Ammon's horn (tissue), 1 donor: ENCODE results near the gene CDK16.

Source experiments
- DNase-seq: peaks from one replicate; pipeline ENCODE4 v3.0.0-alpha.2; 2016; ENCODE audit warnings: low spot score

Gene CDK16

DNA sequence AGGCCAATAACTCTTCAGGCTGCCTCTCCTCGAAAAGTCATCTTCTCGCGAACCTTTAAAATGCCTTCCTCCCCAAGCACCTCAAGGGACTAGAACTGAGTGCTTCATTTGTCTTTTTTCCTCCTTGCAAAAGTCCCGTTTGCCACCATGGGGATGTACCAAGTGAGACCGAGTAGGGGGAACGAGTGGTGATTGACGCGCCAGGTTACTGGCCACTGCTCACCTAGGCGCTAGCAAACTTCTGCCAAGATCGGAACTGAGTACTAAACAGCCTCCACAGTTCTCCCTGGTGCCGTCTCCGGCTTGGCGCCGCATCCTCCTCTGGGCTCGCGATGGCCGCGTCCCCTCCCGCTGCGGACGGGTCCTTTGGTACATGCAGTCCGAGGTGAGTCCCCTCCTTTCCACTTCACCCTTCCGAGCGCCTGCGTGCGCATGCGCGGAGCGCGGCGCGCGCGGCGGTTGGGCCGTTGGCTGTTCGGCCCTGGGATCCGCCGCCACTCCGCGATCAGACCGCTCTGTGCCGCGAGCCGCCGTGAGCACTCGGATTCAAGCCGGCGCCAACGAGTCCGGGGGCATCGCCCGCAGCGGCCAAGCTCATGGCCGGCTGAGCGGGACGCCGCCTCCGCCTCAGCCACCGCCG, at the start of gene CDK16:
Gene CDK16, plus strand, starts transcription at position 402 of the 640 bp plus-strand sequence. CDS start 4,877 bp downstream, outside the sequence.
- peak; percentile 65 for DNase-seq

DNA sequence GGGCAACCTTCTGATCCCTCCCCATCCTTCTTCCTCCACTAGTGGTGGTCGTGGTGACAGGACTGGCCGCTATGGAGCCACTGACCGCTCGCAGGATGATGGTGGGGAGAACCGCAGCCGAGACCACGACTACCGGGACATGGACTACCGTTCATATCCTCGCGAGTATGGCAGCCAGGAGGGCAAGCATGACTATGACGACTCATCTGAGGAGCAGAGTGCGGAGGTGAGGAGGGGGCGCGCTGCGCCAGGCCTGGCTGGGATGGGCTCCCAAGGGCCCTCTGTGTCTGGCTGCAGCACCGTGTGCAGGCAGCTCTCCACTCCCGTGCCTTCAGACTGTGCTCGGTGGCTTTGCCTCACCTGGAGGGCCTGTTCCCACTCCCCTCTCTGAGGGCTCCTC, 49.2 kb upstream of the CDK16 start:
- no peak for DNase-seq

DNA sequence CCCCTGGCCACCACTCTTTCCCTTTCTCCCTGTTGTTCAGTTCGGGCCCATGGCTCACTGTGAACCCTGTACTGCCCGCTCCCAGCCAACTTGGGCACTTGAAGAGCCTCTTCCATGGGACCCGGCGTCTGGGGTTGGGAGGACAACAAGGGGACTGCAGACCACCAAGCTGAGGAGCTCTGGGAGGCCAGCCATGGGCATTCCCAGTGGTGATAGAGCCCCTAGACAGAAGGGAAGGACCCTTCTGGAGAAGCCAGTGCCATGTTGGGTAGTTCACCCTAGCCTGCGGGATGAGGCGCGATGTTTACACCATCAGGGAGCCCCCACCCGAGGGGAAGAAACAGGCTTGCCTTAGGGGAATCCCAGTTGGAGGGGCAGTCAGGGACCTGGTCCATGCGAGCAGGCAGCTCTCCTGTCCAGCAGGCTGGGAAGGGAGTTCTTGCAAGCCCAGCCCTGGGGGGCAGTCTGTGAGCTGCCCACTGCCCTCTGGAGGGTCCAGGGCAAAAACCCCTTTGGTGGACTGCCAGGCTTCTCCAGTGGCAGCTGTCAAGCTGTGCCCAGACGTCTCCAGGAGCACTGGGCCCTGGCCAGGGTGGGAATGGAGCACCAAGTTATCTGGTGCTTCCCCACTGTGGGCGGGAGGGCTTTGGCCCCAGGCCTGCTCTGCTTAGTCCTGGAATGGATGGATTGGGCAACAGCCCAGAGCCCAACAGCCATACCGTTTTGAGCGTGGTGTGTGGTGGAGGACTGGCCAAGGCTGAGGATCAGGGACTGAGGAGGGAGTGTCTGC, 48.6 kb upstream of the CDK16 start:
- DNase-seq = no peak

DNA sequence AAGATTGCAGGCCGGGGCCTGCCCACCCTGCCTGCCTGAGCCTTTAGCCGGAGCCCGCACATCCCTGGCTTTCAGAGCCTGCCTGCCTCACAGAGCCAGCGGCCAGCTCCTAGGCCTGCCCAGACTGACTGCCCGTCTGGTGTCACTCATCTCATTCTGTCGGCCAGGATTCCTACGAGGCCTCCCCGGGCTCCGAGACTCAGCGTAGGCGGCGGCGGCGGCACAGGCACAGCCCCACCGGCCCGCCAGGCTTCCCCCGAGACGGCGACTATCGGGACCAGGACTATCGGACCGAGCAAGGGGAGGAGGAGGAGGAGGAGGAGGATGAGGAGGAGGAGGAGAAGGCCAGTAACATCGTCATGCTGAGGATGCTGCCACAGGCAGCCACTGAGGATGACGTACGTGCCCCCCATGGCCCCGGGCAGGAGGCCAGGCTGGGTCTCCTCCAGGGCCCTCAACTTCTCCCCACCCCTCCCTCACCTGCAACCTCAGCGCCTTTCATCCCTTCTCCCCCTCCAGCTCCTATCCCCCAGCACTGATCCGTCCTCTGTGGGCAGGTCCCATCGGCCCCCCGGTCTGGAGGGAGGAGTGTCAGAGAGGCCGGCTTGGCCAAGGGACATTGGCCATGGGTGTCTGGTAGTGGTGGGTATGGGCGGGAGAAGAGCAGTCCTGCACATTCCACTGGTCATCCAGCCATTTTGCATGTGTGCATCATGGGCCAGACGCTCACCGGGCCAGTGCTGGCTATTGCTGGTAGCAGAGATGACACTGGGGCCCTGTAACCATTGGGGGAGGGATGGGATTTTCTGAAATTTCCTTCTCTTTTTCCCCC, 47.4 kb upstream of the CDK16 start:
- DNase-seq = no peak

DNA sequence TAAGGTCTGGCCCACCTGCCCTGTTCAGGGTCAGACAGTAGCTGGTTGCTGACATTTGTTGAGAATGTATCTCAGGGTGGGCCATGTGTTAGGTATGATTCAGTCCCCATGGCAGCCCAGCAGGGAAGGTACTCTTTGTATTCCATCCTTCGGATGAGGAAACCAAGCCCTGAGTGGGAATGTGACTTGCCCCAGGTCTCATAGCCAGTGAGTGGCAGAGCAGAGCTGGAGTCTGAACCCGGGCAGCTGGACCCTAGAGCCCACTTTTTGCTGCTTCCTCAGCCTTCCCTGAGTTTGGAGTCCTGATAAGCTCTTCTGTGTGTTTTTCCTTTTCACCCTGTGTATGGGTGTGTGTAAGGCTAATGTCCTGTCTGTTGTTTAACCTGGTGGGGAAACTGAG, 46.5 kb upstream of the CDK16 start:
- DNase-seq = no peak

DNA sequence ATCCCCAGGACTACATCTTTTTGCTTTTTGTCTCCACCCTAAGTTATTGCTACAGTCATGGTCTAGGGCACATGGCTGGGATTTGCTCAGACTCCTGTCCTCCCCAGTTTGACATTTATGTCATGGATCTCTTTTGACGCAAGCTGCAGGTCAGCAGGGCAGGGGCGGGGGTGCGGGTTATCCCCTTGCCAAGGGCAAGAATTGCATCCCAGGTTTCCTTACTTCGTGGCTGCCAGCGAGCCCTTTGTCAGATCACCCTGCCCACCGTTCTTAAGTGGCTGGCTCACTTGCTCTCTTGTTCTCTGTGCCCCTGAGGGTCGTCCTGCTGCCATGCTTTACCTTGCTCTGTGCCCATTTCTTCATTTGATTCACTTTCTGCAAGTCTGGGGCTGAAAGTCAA, 45.9 kb upstream of the CDK16 start:
- no peak for DNase-seq

DNA sequence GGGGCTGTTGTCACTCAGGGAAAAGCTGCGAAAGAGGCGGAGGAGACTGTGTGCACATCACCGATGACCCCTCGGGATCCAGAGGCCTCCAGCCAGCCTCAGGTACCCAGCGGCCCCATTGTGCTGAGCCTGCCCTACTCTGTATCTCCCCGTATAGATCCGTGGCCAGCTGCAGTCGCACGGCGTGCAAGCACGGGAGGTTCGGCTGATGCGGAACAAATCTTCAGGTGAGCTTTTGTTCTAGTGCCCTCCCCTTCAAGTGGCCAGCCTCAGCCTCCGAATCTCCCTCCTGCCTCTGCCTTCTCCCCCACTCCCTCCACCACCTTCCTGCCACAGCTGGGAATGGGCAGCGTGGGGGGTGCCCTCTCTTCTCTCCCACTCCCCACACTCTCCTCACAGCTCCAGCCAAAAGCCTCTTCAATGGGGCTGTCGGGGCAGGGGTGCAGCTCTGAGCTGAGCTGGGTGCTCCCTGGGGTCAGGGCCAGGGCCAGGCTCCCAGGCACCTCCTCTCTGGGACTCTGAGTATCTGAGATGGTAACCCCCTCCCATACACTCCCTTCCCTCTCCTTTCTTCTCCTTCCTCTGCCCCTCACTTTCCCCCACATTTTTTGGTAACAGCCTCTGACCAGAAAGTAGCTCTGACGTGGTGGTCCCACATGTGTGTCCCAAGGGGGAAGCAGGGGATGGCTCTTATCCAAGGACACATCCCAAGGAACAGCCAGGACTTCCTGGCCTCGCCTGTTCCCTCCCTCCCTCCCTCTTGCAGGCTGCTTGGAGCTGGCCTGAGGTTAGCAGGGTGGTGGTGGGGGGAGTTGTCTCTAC, 45.3 kb upstream of the CDK16 start:
- no peak for DNase-seq

- DNase-seq = no peak
Measured at GRCh38 chrX:47174376-47174775, 44.1 kb upstream of the CDK16 start.

DNA sequence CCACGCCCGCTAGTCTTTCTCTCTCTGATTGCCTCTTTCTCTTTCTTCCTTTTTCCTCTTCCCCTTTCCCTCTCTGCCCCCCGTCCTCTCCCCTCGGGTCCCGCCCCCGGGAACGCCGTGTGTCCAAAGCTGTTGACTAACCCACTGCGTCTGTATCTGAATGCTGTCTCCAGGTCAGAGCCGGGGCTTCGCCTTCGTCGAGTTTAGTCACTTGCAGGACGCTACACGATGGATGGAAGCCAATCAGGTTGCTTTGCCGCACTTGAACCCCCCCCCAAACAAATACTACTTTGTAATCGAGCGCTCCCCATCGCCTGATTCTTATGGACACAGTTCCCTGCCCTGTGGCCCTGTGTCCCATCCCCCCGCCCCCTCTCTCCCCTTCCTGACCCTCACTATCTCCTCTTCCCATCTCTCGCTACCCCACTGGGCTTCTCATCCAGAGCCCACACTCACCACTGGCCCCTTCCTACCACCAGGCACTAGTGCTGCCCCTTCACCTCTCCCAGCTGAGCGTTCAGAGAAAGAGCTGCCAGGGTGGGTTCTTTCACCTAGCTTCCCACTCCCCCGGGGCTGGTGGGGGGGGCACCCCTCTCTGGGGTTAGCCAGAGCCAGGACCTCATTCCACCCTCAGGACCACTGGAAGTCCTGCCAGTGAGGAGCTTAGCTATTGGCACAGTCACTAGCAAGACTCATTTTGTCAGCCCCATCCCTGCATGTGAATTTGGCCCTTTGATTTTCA, 43.5 kb upstream of the CDK16 start:
- no peak for DNase-seq

GRCh38 chrX:47175588-47175980, 42.9 kb upstream of the CDK16 start:
- DNase-seq = no peak

DNA sequence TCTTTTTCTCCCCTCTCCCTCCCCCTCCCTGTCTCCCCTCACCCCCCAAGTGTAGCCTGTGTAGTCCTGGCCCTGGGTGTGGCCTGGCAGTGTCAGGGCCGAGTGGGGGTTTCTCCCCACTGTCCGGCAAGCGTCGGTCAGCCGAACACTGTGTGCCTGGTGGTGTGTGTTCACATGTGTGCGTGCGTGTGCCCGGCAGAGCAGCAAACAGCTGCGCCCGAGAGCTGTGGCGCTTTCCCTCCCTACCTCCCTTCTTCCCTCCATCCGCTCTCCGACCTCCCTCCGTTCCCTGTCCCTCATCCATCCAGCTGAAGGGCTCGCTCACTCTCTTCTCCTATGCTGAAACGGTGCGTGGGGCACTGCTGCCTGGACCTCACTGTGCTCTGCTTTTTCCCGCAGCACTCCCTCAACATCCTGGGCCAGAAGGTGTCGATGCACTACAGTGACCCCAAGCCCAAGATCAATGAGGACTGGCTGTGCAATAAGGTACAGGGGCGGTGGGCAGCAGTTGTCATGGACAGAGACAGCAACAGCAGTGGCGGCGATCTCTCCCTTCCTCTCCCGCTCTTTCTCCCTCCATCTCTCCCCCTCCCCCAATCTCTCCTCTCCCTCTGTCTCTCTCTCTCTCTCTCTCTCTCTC, 42.3 kb upstream of the CDK16 start:
- DNase-seq = no peak

DNA sequence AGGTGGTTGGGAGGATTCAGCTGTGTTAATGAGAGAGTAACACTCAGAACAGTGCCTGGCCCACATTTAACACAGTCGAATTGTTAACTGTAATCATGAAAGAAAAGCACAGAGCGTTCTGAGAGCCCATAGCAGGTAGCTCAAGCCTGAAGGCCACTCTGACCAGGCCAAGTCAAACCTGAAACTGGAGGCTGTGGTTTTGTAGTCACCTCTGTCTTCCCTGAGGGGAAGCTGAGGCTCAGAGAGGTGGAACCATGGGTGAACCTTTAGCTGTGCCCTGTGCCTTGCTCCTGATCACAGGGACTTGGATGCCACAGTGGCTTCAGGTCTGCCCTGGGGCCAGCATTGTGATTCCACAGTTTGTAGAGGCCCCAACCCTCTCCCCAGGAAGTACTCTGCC, 41.4 kb upstream of the CDK16 start:
- no peak for DNase-seq

- DNase-seq = no peak
Measured at GRCh38 chrX:47178337-47178736, 40.1 kb upstream of the CDK16 start.

GRCh38 chrX:47179221-47179927, 39.1 kb upstream of the CDK16 start:
- DNase-seq = peak; percentile 68

DNA sequence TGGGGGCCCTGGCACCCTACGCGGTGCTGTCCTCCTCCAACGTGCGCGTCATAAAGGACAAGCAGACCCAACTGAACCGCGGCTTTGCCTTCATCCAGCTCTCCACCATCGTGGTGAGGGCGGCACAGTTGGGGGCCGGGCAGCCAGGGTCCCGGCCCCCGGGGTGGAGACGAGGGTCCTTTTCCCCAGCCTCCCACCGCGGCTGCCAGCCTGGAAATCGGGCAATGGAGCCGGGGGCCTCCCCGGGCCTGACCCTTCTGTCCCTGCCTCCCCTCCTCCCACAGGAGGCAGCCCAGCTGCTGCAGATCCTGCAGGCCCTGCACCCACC, 38.6 kb upstream of the CDK16 start:
- no peak for DNase-seq

DNA sequence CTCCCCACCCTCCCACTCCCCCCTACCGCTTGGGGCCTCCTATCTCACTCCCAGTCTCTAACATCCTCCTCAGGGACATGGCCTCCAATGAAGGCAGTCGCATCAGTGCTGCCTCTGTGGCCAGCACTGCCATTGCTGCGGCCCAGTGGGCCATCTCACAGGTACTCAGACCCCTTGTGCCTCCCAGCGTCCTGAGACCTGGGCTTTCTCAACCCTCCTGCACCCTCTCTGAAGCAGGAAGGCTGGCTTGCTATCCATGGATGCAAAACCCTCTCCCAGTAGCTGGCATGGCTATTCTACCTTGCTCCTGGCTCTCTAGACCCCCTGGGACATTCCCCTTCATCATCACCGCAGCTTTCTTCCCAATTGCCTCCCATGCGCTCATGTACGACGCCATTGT, 38.1 kb upstream of the CDK16 start:
- no peak for DNase-seq

GRCh38 chrX:47181301-47181700, 37.2 kb upstream of the CDK16 start:
- DNase-seq = no peak

GRCh38 chrX:47182106-47182700, 36.3 kb upstream of the CDK16 start:
- DNase-seq = no peak

GRCh38 chrX:47184486-47184885, 34.0 kb upstream of the CDK16 start:
- no peak for DNase-seq

GRCh38 chrX:47185241-47185640, 33.2 kb upstream of the CDK16 start:
- DNase-seq = no peak
